ENCODE results near the gene MET.

- TF ChIP-seq CTCF (IDR thresholded peaks at IDR 0.05; ENCODE audit: extremely low read depth in 1 of 2, insufficient read depth in 1 of 2, low read depth in 1 of 2, low read length in 2 of 2) (no peak), POLR2AphosphoS5 (IDR thresholded peaks at IDR 0.05; ENCODE audit: insufficient read depth, low read depth, low read length) (no peak), EZH2 (IDR thresholded peaks at IDR 0.05; ENCODE audit: borderline replicate concordance, low read depth, low read length, severe bottlenecking) (no peak)
Observed at GRCh38 chr7:116810267-116811116, 138.5 kb downstream of the MET start.

Data from endothelial cell of umbilical vein (primary cell).